ENCODE data around the gene AP1B1.
"Not testable (repeated sequence)": the region's sequence is repeated elsewhere in the genome, so short reads cannot be mapped to it uniquely, and the experiment has no call there.

DNA sequence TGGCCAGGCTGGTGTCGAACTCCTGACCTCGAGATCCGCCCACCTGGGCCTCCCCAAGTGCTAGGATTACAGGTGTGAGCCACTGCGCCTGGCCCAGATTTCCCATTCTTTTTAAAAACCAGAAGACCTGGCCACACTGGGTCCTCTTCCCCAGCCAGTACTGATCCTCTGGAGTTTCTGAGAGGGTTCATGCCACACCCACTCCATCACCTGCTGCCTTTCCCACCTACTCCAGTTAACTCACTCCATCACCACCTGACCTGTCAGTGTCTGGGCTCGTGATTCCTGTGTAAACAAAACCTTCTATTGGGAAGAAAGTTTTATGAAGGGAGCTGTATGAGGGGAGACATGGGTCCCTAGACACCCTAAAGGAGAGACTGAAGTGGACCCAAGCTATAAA lies 30.3 kb upstream of the AP1B1 start:
- TF ChIP-seq, protein P1, sequence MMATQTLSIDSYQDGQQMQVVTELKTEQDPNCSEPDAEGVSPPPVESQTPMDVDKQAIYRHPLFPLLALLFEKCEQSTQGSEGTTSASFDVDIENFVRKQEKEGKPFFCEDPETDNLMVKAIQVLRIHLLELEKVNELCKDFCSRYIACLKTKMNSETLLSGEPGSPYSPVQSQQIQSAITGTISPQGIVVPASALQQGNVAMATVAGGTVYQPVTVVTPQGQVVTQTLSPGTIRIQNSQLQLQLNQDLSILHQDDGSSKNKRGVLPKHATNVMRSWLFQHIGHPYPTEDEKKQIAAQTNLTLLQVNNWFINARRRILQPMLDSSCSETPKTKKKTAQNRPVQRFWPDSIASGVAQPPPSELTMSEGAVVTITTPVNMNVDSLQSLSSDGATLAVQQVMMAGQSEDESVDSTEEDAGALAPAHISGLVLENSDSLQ (IDR thresholded peaks at IDR 0.05): not testable (repeated sequence)
- not testable (repeated sequence) for TF ChIP-seq L3MBTL2 (conservative IDR thresholded peaks at IDR 0.05); CTBP1 (IDR thresholded peaks at IDR 0.05; ENCODE audit: borderline replicate concordance); BHLHE40 (IDR thresholded peaks at IDR 0.05; ENCODE audit: borderline replicate concordance); NFRKB (IDR thresholded peaks at IDR 0.05); ARNT (IDR thresholded peaks at IDR 0.05); FOXK2 (IDR thresholded peaks at IDR 0.05); ZNF384 (IDR thresholded peaks at IDR 0.05); SP1 (IDR thresholded peaks at IDR 0.05); TARDBP (IDR thresholded peaks at IDR 0.05)

All from HEK293T (cell line).